Type B pancreatic cell (in vitro differentiated cells): ENCODE results near the gene ZNF236. TPM values are rescaled to one million over a fixed set of nuclear protein-coding genes. Genes with fewer than 3 reads are reported as not detected.

Source experiments
- DNase-seq: peaks from one replicate; pipeline ENCODE4 v3.0.0; 2021; ENCODE audit warnings: mixed read lengths; ENCODE audit not compliant: unreplicated experiment; ENCODE audit errors: extremely low spot score
- H3K27ac Mint-ChIP-seq: 2 replicates; pipeline ENCODE4 v1.8.0; 2021; ENCODE audit warnings: mild to moderate bottlenecking, mixed read lengths
- H3K27me3 Mint-ChIP-seq: 2 replicates; pipeline ENCODE4 v1.8.0; 2021; ENCODE audit warnings: mixed read lengths
- H3K36me3 Mint-ChIP-seq: 2 replicates; pipeline ENCODE4 v1.8.0; 2021; ENCODE audit warnings: mixed read lengths
- H3K4me1 Mint-ChIP-seq: one replicate; pipeline ENCODE4 v1.8.0; 2021; ENCODE audit warnings: mixed read lengths; ENCODE audit not compliant: unreplicated experiment
- H3K4me3 Mint-ChIP-seq: 2 replicates; pipeline ENCODE4 v1.8.0; 2021; ENCODE audit warnings: mild to moderate bottlenecking, mixed read lengths
- H3K9me3 Mint-ChIP-seq: 2 replicates; pipeline ENCODE4 v1.8.0; 2021; ENCODE audit warnings: mixed read lengths
- CTCF ChIP-seq: fragments of 200-600 bp; sonication (generic); conservative IDR thresholded peaks from 2 replicates; pipeline ENCODE4 v1.5.0; 2021; ENCODE audit warnings: antibody characterized with exemption, mild to moderate bottlenecking
- total RNA-seq: library from RNA; stranded (reverse); gene quantifications from 2 replicates; pipeline ENCODE4 v1.2.1, GENCODE V29; 2021; ENCODE audit warnings: low replicate concordance

Gene ZNF236
- total RNA-seq, 1 donor from 2014 or later, result 20.2 TPM

DNA sequence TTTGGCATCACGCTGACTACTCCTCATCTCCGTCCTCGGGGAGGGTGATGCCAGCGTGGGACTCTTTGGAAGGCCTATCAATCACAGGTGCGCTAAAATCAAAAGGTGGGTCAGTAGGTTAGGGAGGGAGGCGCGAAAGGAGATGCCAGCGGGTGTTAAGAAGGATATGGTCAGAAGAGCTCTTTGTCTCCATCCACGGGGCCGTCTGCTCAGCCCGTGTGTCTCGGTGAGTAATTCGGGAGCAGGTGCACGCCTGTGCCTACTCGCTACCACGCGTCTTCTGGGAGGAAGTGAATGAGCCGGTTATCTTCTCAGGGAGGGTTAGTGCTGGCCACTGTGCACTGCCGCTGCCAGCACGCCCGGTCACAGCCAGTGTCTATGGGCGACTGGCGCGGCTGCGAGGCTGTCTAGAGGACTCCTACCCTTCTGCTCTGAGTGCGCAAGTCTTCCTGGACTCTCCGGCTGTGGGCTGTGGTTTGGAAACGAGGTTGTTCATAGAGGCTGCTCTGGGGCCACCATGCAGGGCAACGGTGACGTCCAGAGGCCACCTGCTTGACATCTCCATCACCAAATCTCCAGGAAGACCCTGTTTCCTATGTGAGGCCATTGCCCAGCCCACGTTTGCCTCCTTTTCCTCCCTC is 156.9 kb downstream of the ZNF236 start:
- H3K4me1 Mint-ChIP-seq, result peaks cover 38% of the 10 kb centered on the region
- no peak overlapping the region for H3K27ac Mint-ChIP-seq
- no peak overlapping the region for H3K4me3 Mint-ChIP-seq
- TF ChIP-seq CTCF, result no peak
- DNase-seq, result peak; percentile 42
- no peaks in the 10 kb centered on the region for H3K9me3 Mint-ChIP-seq
- no peaks in the 10 kb centered on the region for H3K27me3 Mint-ChIP-seq
- H3K36me3 Mint-ChIP-seq, result peaks cover 6% of the 10 kb centered on the region

- H3K9me3 Mint-ChIP-seq, result no peaks in the 10 kb centered on the region
- H3K27ac Mint-ChIP-seq, result no peak overlapping the region
- no peak for TF ChIP-seq CTCF
- peak; percentile 42 for DNase-seq
- H3K36me3 Mint-ChIP-seq, result peaks cover 4% of the 10 kb centered on the region
- H3K27me3 Mint-ChIP-seq, result no peaks in the 10 kb centered on the region
- no peak overlapping the region for H3K4me3 Mint-ChIP-seq
- H3K4me1 Mint-ChIP-seq, result peaks cover 34% of the 10 kb centered on the region
Measured at GRCh38 chr18:76979906-76980305, 157.5 kb downstream of the ZNF236 start.

DNA sequence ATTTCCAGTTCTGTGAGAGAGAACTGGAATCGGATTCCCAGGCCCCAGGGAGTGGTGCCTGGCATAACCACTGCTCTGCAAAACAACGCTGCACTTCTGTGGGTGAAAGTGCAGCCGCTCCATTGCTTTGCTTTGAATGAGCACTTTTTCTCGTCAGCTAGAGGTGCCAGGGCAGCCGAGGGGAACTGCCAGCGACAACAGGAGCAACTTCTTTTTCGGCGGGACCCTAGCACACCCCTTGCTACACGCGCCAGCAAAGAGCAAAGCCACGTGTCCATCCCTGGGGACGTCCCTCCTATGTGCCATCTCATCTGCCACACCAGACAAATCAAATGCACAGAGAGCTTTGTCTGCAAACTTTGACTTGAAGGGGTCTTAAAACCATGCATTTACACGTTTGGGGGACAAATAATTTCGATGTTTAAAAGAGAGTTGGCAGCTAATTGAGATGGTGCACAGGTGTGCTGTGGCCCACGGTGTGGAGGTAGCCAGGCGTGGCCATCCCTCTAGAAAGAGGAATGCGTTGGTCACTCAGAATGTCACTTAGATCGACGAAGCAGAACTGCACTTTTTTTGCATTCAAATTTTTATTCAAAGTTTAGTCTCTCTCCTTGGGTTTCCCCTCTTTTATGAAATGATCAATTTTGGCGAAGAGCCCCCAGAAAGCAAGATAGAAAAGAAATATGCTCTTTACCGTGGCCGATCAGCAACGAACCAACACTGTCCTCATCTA is 158.5 kb downstream of the ZNF236 start:
- no peaks in the 10 kb centered on the region for H3K9me3 Mint-ChIP-seq
- H3K27ac Mint-ChIP-seq, result peak overlapping the region; percentile 29
- TF ChIP-seq CTCF, result no peak
- H3K4me1 Mint-ChIP-seq, result peaks cover 34% of the 10 kb centered on the region
- H3K27me3 Mint-ChIP-seq, result no peaks in the 10 kb centered on the region
- H3K36me3 Mint-ChIP-seq, result peaks cover 4% of the 10 kb centered on the region
- no peak overlapping the region for H3K4me3 Mint-ChIP-seq
- DNase-seq, result peak; percentile 24

- H3K27ac Mint-ChIP-seq, result peak overlapping the region; percentile 29
- no peak for TF ChIP-seq CTCF
- peaks cover 34% of the 10 kb centered on the region for H3K4me1 Mint-ChIP-seq
- H3K9me3 Mint-ChIP-seq, result no peaks in the 10 kb centered on the region
- no peaks in the 10 kb centered on the region for H3K27me3 Mint-ChIP-seq
- H3K4me3 Mint-ChIP-seq, result no peak overlapping the region
- DNase-seq, result peak; percentile 43
- H3K36me3 Mint-ChIP-seq, result peaks cover 4% of the 10 kb centered on the region
Measured at GRCh38 chr18:76981396-76981968, 159.1 kb downstream of the ZNF236 start.

- no peak overlapping the region for H3K4me3 Mint-ChIP-seq
- H3K9me3 Mint-ChIP-seq, result no peaks in the 10 kb centered on the region
- TF ChIP-seq CTCF, result no peak
- H3K36me3 Mint-ChIP-seq, result peaks cover 4% of the 10 kb centered on the region
- no peaks in the 10 kb centered on the region for H3K27me3 Mint-ChIP-seq
- DNase-seq, result peak; percentile 37
- peaks cover 32% of the 10 kb centered on the region for H3K4me1 Mint-ChIP-seq
- H3K27ac Mint-ChIP-seq, result no peak overlapping the region
Measured at GRCh38 chr18:76982038-76982437, 159.7 kb downstream of the ZNF236 start.
